Measurements from ENCODE around the gene NALCN. TPM values are rescaled to one million over a fixed set of nuclear protein-coding genes. Genes with fewer than 3 reads are reported as not detected.

NALCN gene
- total RNA-seq, 1 donor from 2014 or later = 1.1 TPM

GRCh38 chr13:101109005-101109404 is 307.3 kb downstream of the NALCN start:
- H3K27ac ChIP-seq (ENCODE audit: low read depth, low read length) = no peak overlapping the region
- FAIRE-seq (no peak), DNase-seq (ENCODE audit: low read depth) (no peak)
- H3K27ac Mint-ChIP-seq (ENCODE audit: unreplicated experiment) = no peak overlapping the region
- H3K4me3 ChIP-seq (ENCODE audit: insufficient read depth, low read depth, low read length) = no peak overlapping the region
- no peaks in the 10 kb centered on the region for H3K9me3 ChIP-seq (ENCODE audit: insufficient read depth, low read depth, low read length)
- no peaks in the 10 kb centered on the region for H3K79me2 ChIP-seq (ENCODE audit: insufficient read depth, low read length)
- H4K20me1 ChIP-seq (ENCODE audit: insufficient read depth, low read length) = no peaks in the 10 kb centered on the region
- H3K9ac ChIP-seq (ENCODE audit: low read length) = no peak overlapping the region
- H3K4me1 Mint-ChIP-seq (ENCODE audit: low read depth, unreplicated experiment) = no peaks in the 10 kb centered on the region
- no peak overlapping the region for H3K4me2 ChIP-seq (ENCODE audit: low read length)
- no peak overlapping the region for H2AFZ ChIP-seq (ENCODE audit: low read depth, low read length)
- no peaks in the 10 kb centered on the region for H3K4me1 ChIP-seq (ENCODE audit: insufficient read depth, low read length)
- H3K36me3 Mint-ChIP-seq (ENCODE audit: low read depth, unreplicated experiment) = no peaks in the 10 kb centered on the region
- no peaks in the 10 kb centered on the region for H3K27me3 ChIP-seq (ENCODE audit: insufficient read depth, low read length)
- no peaks in the 10 kb centered on the region for H3K27me3 Mint-ChIP-seq (ENCODE audit: low read depth, unreplicated experiment)
- TF ChIP-seq, protein P1, sequence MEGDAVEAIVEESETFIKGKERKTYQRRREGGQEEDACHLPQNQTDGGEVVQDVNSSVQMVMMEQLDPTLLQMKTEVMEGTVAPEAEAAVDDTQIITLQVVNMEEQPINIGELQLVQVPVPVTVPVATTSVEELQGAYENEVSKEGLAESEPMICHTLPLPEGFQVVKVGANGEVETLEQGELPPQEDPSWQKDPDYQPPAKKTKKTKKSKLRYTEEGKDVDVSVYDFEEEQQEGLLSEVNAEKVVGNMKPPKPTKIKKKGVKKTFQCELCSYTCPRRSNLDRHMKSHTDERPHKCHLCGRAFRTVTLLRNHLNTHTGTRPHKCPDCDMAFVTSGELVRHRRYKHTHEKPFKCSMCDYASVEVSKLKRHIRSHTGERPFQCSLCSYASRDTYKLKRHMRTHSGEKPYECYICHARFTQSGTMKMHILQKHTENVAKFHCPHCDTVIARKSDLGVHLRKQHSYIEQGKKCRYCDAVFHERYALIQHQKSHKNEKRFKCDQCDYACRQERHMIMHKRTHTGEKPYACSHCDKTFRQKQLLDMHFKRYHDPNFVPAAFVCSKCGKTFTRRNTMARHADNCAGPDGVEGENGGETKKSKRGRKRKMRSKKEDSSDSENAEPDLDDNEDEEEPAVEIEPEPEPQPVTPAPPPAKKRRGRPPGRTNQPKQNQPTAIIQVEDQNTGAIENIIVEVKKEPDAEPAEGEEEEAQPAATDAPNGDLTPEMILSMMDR (IDR thresholded peaks at IDR 0.05; ENCODE audit: insufficient read depth, low read depth, low read length) = no peak
- no peak for TF ChIP-seq EZH2 (IDR thresholded peaks at IDR 0.05; ENCODE audit: insufficient read depth, low read length)
- no peak overlapping the region for H3K4me3 Mint-ChIP-seq (ENCODE audit: unreplicated experiment)
- no peaks in the 10 kb centered on the region for H3K9me3 Mint-ChIP-seq (ENCODE audit: unreplicated experiment)
- H3K36me3 ChIP-seq (ENCODE audit: insufficient read depth, low read length) = no peaks in the 10 kb centered on the region

GRCh38 chr13:101098873-101099272 is 317.4 kb downstream of the NALCN start:
- Histone ChIP-seq H3K9me3 (ENCODE audit: insufficient read depth, low read depth, low read length) (no peaks in the 10 kb centered on the region), H3K27me3 (ENCODE audit: insufficient read depth, low read length) (no peaks in the 10 kb centered on the region), H3K4me2 (ENCODE audit: low read length) (no peak overlapping the region), H3K4me1 (ENCODE audit: insufficient read depth, low read length) (no peaks in the 10 kb centered on the region), H3K27ac (ENCODE audit: low read depth, low read length) (no peak overlapping the region), H2AFZ (ENCODE audit: low read depth, low read length) (no peak overlapping the region), H3K79me2 (ENCODE audit: insufficient read depth, low read length) (no peaks in the 10 kb centered on the region), H3K9ac (ENCODE audit: low read length) (no peak overlapping the region), H3K4me3 (ENCODE audit: insufficient read depth, low read depth, low read length) (no peak overlapping the region), H3K36me3 (ENCODE audit: insufficient read depth, low read length) (no peaks in the 10 kb centered on the region), H4K20me1 (ENCODE audit: insufficient read depth, low read length) (no peaks in the 10 kb centered on the region)
- Mint-ChIP-seq H3K27me3 (ENCODE audit: low read depth, unreplicated experiment) (peaks cover 2% of the 10 kb centered on the region), H3K9me3 (ENCODE audit: unreplicated experiment) (no peaks in the 10 kb centered on the region), H3K4me1 (ENCODE audit: low read depth, unreplicated experiment) (no peaks in the 10 kb centered on the region), H3K4me3 (ENCODE audit: unreplicated experiment) (no peak overlapping the region), H3K27ac (ENCODE audit: unreplicated experiment) (no peak overlapping the region), H3K36me3 (ENCODE audit: low read depth, unreplicated experiment) (no peaks in the 10 kb centered on the region)
- no peak for FAIRE-seq
- no peak for TF ChIP-seq EZH2 (IDR thresholded peaks at IDR 0.05; ENCODE audit: insufficient read depth, low read length)
- TF ChIP-seq, protein P1 (IDR thresholded peaks at IDR 0.05; ENCODE audit: insufficient read depth, low read depth, low read length) = no peak
- DNase-seq (ENCODE audit: low read depth) = peak; percentile 1

- H3K4me3 Mint-ChIP-seq (ENCODE audit: unreplicated experiment) = no peak overlapping the region
- no peak overlapping the region for H3K9ac ChIP-seq (ENCODE audit: low read length)
- no peaks in the 10 kb centered on the region for H3K27me3 ChIP-seq (ENCODE audit: insufficient read depth, low read length)
- no peak overlapping the region for H3K4me3 ChIP-seq (ENCODE audit: insufficient read depth, low read depth, low read length)
- no peak overlapping the region for H3K27ac ChIP-seq (ENCODE audit: low read depth, low read length)
- TF ChIP-seq, protein P1 (IDR thresholded peaks at IDR 0.05; ENCODE audit: insufficient read depth, low read depth, low read length) = no peak
- TF ChIP-seq EZH2 (IDR thresholded peaks at IDR 0.05; ENCODE audit: insufficient read depth, low read length) = no peak
- peaks cover 4% of the 10 kb centered on the region for H3K27me3 Mint-ChIP-seq (ENCODE audit: low read depth, unreplicated experiment)
- no peaks in the 10 kb centered on the region for H3K4me1 Mint-ChIP-seq (ENCODE audit: low read depth, unreplicated experiment)
- no peaks in the 10 kb centered on the region for H3K79me2 ChIP-seq (ENCODE audit: insufficient read depth, low read length)
- DNase-seq (ENCODE audit: low read depth) (no peak), FAIRE-seq (no peak)
- no peaks in the 10 kb centered on the region for H3K9me3 Mint-ChIP-seq (ENCODE audit: unreplicated experiment)
- no peak overlapping the region for H3K4me2 ChIP-seq (ENCODE audit: low read length)
- H3K4me1 ChIP-seq (ENCODE audit: insufficient read depth, low read length) = no peaks in the 10 kb centered on the region
- H3K36me3 Mint-ChIP-seq (ENCODE audit: low read depth, unreplicated experiment) = no peaks in the 10 kb centered on the region
- no peaks in the 10 kb centered on the region for H3K9me3 ChIP-seq (ENCODE audit: insufficient read depth, low read depth, low read length)
- H4K20me1 ChIP-seq (ENCODE audit: insufficient read depth, low read length) = no peaks in the 10 kb centered on the region
- H3K27ac Mint-ChIP-seq (ENCODE audit: unreplicated experiment) = no peak overlapping the region
- H2AFZ ChIP-seq (ENCODE audit: low read depth, low read length) = no peak overlapping the region
- no peaks in the 10 kb centered on the region for H3K36me3 ChIP-seq (ENCODE audit: insufficient read depth, low read length)
Observed at GRCh38 chr13:101092985-101093384, 323.3 kb downstream of the NALCN start.

Data from astrocyte (in vitro differentiated cells and primary cell).